Neural cell (in vitro differentiated cells): ENCODE results near the gene RNF213.

ENCODE experiments used
- EP300 ChIP-seq: fragments of 450-650 bp; conservative IDR thresholded peaks from 2 replicates; pipeline ENCODE4 v1.6.1; 2014; ENCODE audit warnings: antibody characterized with exemption, mild to moderate bottlenecking, moderate library complexity; ENCODE audit not compliant: poor library complexity, severe bottlenecking
- MXI1 ChIP-seq: fragments of 450-650 bp; conservative IDR thresholded peaks from 2 replicates; pipeline ENCODE4 v1.6.1; 2014; ENCODE audit warnings: antibody characterized with exemption, mild to moderate bottlenecking; ENCODE audit not compliant: poor library complexity, severe bottlenecking
- POLR2AphosphoS5 ChIP-seq: IDR thresholded peaks from 2 replicates; pipeline ENCODE4 v1.6.1; 2012
- SMC3 ChIP-seq: fragments of 450-650 bp; conservative IDR thresholded peaks from 2 replicates; pipeline ENCODE4 v1.6.1; 2014; ENCODE audit warnings: antibody characterized with exemption, mild to moderate bottlenecking, moderate library complexity; ENCODE audit not compliant: poor library complexity
- TF ChIP-seq, protein P1 (sequence below): fragments of 450-650 bp; IDR thresholded peaks from 2 replicates; pipeline ENCODE4 v1.5.1; 2014; ENCODE audit warnings: antibody characterized with exemption, mild to moderate bottlenecking, moderate library complexity; ENCODE audit not compliant: poor library complexity, severe bottlenecking

DNA sequence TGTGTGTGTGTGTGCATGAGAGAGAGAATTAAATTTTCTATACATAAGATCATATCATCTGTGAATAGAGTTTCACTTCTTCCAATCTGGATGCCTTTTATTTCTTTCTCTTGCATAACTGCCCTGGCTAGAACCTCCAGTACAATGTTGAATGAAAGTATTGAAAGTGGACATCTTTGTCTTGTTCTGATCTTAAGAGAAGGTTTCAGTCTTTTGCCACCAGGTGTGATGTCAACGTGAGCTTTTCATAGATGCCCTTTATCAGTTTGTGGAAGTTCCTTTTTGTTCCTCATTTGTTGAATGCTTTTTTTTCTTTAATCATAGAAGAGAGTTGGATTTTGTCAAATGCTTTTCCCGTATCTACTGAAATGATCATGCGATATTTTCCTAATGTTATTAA lies 63.3 kb downstream of the RNF213 start:
- TF ChIP-seq POLR2AphosphoS5 (no peak), EP300 (no peak), MXI1 (no peak), SMC3 (no peak)
- TF ChIP-seq, protein P1, sequence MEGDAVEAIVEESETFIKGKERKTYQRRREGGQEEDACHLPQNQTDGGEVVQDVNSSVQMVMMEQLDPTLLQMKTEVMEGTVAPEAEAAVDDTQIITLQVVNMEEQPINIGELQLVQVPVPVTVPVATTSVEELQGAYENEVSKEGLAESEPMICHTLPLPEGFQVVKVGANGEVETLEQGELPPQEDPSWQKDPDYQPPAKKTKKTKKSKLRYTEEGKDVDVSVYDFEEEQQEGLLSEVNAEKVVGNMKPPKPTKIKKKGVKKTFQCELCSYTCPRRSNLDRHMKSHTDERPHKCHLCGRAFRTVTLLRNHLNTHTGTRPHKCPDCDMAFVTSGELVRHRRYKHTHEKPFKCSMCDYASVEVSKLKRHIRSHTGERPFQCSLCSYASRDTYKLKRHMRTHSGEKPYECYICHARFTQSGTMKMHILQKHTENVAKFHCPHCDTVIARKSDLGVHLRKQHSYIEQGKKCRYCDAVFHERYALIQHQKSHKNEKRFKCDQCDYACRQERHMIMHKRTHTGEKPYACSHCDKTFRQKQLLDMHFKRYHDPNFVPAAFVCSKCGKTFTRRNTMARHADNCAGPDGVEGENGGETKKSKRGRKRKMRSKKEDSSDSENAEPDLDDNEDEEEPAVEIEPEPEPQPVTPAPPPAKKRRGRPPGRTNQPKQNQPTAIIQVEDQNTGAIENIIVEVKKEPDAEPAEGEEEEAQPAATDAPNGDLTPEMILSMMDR, result no peak
